GM12878 (cell line): Measurements from ENCODE around the gene PDCD7. TPM values are rescaled to one million over a fixed set of nuclear protein-coding genes. Genes with fewer than 3 reads are reported as not detected.

Experiments used
- ATAC-seq: fragments of 200-7000 bp; cut with Tn5 transposase; 3 replicates; pipeline ENCODE4 v1.9.1; 2020; ENCODE audit warnings: mild to moderate bottlenecking, moderate library complexity
- BruUV-seq: library from RNA; stranded (reverse); fragments of 400-500 nt; replicated peaks from 2 replicates; lab custom pipeline; 2021; lab: Mats Ljungman, UMichigan
- CTCF ChIA-PET: fragments of 300-600 bp; sonication (Branson Sonifier 250); formaldehyde crosslinking; extraction: SDS; loops from one replicate; lab custom pipeline; 2021; ENCODE audit warnings: inconsistent platforms; lab: Yijun Ruan, JAX
- POLR2A ChIA-PET: fragments of 350-600 bp; formaldehyde crosslinking; extraction: SDS; loops from one replicate; lab custom pipeline; 2021; ENCODE audit warnings: inconsistent platforms; lab: Charles Lee
- RAD21 ChIA-PET: fragments of 300-600 bp; sonication (Branson Sonifier 250); formaldehyde crosslinking; loops from one replicate; lab custom pipeline; 2023; ENCODE audit warnings: antibody characterized with exemption; ENCODE audit not compliant: unreplicated experiment; lab: Charles Lee
- SMC1A ChIA-PET: fragments of 300-600 bp; sonication (Branson Sonifier 250); formaldehyde crosslinking; loops from one replicate; lab custom pipeline; 2023; ENCODE audit not compliant: unreplicated experiment, uncharacterized antibody; lab: Charles Lee
- DNase-seq: peaks from one replicate; pipeline ENCODE4 v3.0.0-alpha.2; 2011; ENCODE audit warnings: low read depth, low spot score
- FAIRE-seq: peaks from 3 replicates; lab custom pipeline; 2011; peaks lifted over from hg19 to GRCh38; lab: Jason Lieb, UNC
- H2AFZ ChIP-seq: 2 replicates; pipeline ENCODE4 v1.6.0; 2011; ENCODE audit warnings: low read depth, low read length, control low read depth; ENCODE audit not compliant: control insufficient read depth
- H3K27ac ChIP-seq: 2 replicates; pipeline ENCODE4 v1.5.1; 2011; ENCODE audit warnings: control low read depth; ENCODE audit not compliant: control insufficient read depth, insufficient read depth
- H3K27me3 ChIP-seq, 2 experiments: replicated peaks in 1 of 2; 2 replicates each; pipeline versions ENCODE4 v1.6.0 to v1.6.1; 2011; ENCODE audit warnings: low read length in 1 of 2; ENCODE audit not compliant: control insufficient read depth in 2 of 2, insufficient read depth in 2 of 2
- H3K36me3 ChIP-seq, 2 experiments: 2 replicates each; pipeline ENCODE4 v1.5.1; 2011; ENCODE audit warnings: low read length in 1 of 2; ENCODE audit not compliant: control insufficient read depth in 2 of 2, insufficient read depth in 2 of 2
- H3K4me1 ChIP-seq: 2 replicates; pipeline ENCODE4 v1.6.1; 2011; ENCODE audit warnings: mild to moderate bottlenecking, low read length, moderate library complexity, mixed read lengths; ENCODE audit not compliant: control insufficient read depth, insufficient read depth
- H3K4me2 ChIP-seq: 2 replicates; pipeline ENCODE4 v1.6.0; 2011; ENCODE audit warnings: control low read depth; ENCODE audit not compliant: control insufficient read depth, insufficient read depth
- H3K4me3 ChIP-seq: fragments of 200-600 bp; sonication (generic); 2 replicates; pipeline ENCODE4 v1.5.1; 2016
- H3K79me2 ChIP-seq: 2 replicates; pipeline ENCODE4 v1.6.0; 2011; ENCODE audit warnings: low read length; ENCODE audit not compliant: control insufficient read depth, insufficient read depth
- H3K9ac ChIP-seq: 2 replicates; pipeline ENCODE4 v1.8.0; 2011; ENCODE audit warnings: low read length, control low read depth, mixed read lengths; ENCODE audit not compliant: control insufficient read depth, insufficient read depth
- H3K9me3 ChIP-seq: replicated peaks from 3 replicates; pipeline ENCODE4 v1.5.1; 2011; ENCODE audit warnings: mild to moderate bottlenecking, low read length; ENCODE audit not compliant: control insufficient read depth, insufficient read depth
- H4K20me1 ChIP-seq: 2 replicates; pipeline ENCODE4 v1.6.0; 2011; ENCODE audit not compliant: control insufficient read depth, insufficient read depth
- BCL11A ChIP-seq: IDR thresholded peaks from 2 replicates; pipeline ENCODE4 v1.6.1; 2011; ENCODE audit warnings: low read depth, low read length
- IKZF2 ChIP-seq, 2 experiments: fragments of 450-650 bp; IDR thresholded peaks; 2 replicates each; pipeline ENCODE4 v1.6.1; 2017; ENCODE audit warnings: mild to moderate bottlenecking in 2 of 2, moderate library complexity in 2 of 2
- JUND ChIP-seq: IDR thresholded peaks from 2 replicates; pipeline ENCODE4 v1.6.1; 2012; ENCODE audit warnings: low read depth, mild to moderate bottlenecking, low read length, improper control_type of control experiment, moderate library complexity
- MXI1 ChIP-seq: fragments of 150-350 bp; IDR thresholded peaks from 2 replicates; pipeline ENCODE4 v1.6.1; 2011; ENCODE audit warnings: low read depth, mild to moderate bottlenecking, inconsistent platforms, low read length, improper control_type of control experiment
- NR2C2 ChIP-seq: IDR thresholded peaks from 2 replicates; pipeline ENCODE4 v1.6.1; 2011; ENCODE audit warnings: borderline replicate concordance, low read depth; ENCODE audit not compliant: control insufficient read depth, insufficient read length
- NRF1 ChIP-seq: conservative IDR thresholded peaks from 2 replicates; pipeline ENCODE4 v1.6.1; 2011; ENCODE audit warnings: mild to moderate bottlenecking, low read depth, low read length, improper control_type of control experiment
- POLR2AphosphoS5 ChIP-seq: IDR thresholded peaks from 2 replicates; pipeline ENCODE4 v1.6.1; 2011; ENCODE audit warnings: mild to moderate bottlenecking, low read length, inconsistent platforms
- POU2F2 ChIP-seq: IDR thresholded peaks from 3 replicates; pipeline ENCODE4 v1.6.1; 2011; ENCODE audit warnings: low read depth, mild to moderate bottlenecking, low read length, borderline replicate concordance
- SKIL ChIP-seq: fragments of 450-650 bp; IDR thresholded peaks from 2 replicates; pipeline ENCODE4 v1.6.1; 2017; ENCODE audit warnings: mild to moderate bottlenecking, low read depth, inconsistent platforms; ENCODE audit not compliant: poor library complexity, severe bottlenecking
- SUPT20H ChIP-seq: IDR thresholded peaks from 2 replicates; pipeline ENCODE4 v1.6.1; 2011; ENCODE audit warnings: low read depth, mild to moderate bottlenecking, low read length, moderate library complexity, borderline replicate concordance; ENCODE audit not compliant: control insufficient read depth
- SUZ12 ChIP-seq: fragments of 200-600 bp; sonication (generic); IDR thresholded peaks from one replicate; pipeline ENCODE4 v1.6.1; 2018; ENCODE audit warnings: antibody characterized with exemption, mild to moderate bottlenecking; ENCODE audit not compliant: unreplicated experiment
- WRNIP1 ChIP-seq: IDR thresholded peaks from 2 replicates; pipeline ENCODE4 v1.6.1; 2011; ENCODE audit warnings: low read depth, low read length, improper control_type of control experiment, borderline replicate concordance
- ZNF274 ChIP-seq: IDR thresholded peaks from one replicate; pipeline ENCODE4 v1.8.0; 2011; ENCODE audit not compliant: insufficient read length, insufficient read depth
- WGBS: methylation state at CpG from one replicate; pipeline ENCODE4 v1.1.6; 2016; ENCODE audit warnings: low lambda C conversion rate; ENCODE audit not compliant: insufficient replicate concordance, insufficient coverage; ENCODE audit errors: missing lambda C conversion rate; 5-methylcytosine and 5-hydroxymethylcytosine counted together
- in situ Hi-C: fragments of 300-500 bp; cut with MboI; formaldehyde crosslinking; loops from 9 replicates; pipeline ENCODE4 v1.14.3; 2018; ENCODE audit warnings: mixed read lengths
- intact Hi-C: fragments of 100-400 bp; cut with micrococcal nuclease; formaldehyde crosslinking; loops from one replicate; pipeline ENCODE4 v1.14.2; 2022; ENCODE audit not compliant: unreplicated experiment
- polyA plus RNA-seq, 11 experiments: library from polyadenylated mRNA; depleted of rRNA in 4 of 11; unstranded in 6 of 11; stranded (reverse) in 5 of 11; fragments of >200 nt; fragmentation: Nextera tagmentation in 4 of 11; fragmentation: Illumina TruSeq in 1 of 11; extraction: Ambion mirVana in 4 of 11; extraction: Trizol in 1 of 11; gene quantifications; 1 replicate in 1 of 11; 2 replicates in 10 of 11; pipeline versions ENCODE4 v1.2.1 to v1.2.3, GENCODE V29; 2011 to 2016; ENCODE audit warnings: inconsistent platforms in 2 of 11, missing spikeins in 2 of 11, low read depth in 1 of 11
- total RNA-seq, 4 experiments: library from RNA; depleted of rRNA in 3 of 4; stranded (reverse); fragments of >200 nt in 3 of 4; fragmentation: Illumina TruSeq in 1 of 4; extraction: Trizol in 1 of 4; gene quantifications; 2 replicates each; pipeline versions ENCODE4 v1.2.1 to v1.2.3, GENCODE V29; 2013 to 2021
- TF ChIP-seq, protein P1 (sequence below): fragments of 450-650 bp; IDR thresholded peaks from 2 replicates; pipeline ENCODE4 v1.6.1; 2017; ENCODE audit warnings: borderline replicate concordance

PDCD7 gene
- total and polyA plus RNA-seq, 10 of the 15 experiments (the other 5 are each of a cell fraction or from before 2014, with no cell fraction given) = 4.2 to 24.2 (median 13.4) TPM

GRCh38 chr15:65099336-65099735, 34.3 kb downstream of the PDCD7 start:
- Histone ChIP-seq H4K20me1 (no peaks in the 10 kb centered on the region), H3K4me3 (no peak overlapping the region), H3K4me2 (no peak overlapping the region), H3K4me1 (no peaks in the 10 kb centered on the region), H3K79me2 (no peaks in the 10 kb centered on the region), H2AFZ (no peak overlapping the region), H3K9me3 (no peaks in the 10 kb centered on the region), H3K27ac (no peak overlapping the region), H3K27me3 (no peaks in the 10 kb centered on the region), H3K9ac (no peak overlapping the region), H3K36me3 (peaks cover 3 to 4% of the 10 kb centered on the region in 2 experiments; a peak in 2 of 4 replicates)
- in situ Hi-C loops (no loop called here), intact Hi-C loops (no loop called here)
- 95% methylated on average over 5 of the region's 5 CpGs for WGBS
- DNase-seq (no peak), FAIRE-seq (no peak), ATAC-seq (no peak)
- TF ChIP-seq NR2C2 (no peak), MXI1 (no peak), BCL11A (no peak), POU2F2 (no peak), NRF1 (no peak), SUZ12 (no peak), POLR2AphosphoS5 (no peak)
- CTCF ChIA-PET = interaction anchor here (1.0 kb wide), 1 partner anchor 47 kb away, joined by 3 read pairs; no protein-coding TSS in a partner anchor
- RAD21 ChIA-PET = no interaction called here
- no TSS peak for BruUV-seq
- SMC1A ChIA-PET = no interaction called here
- POLR2A ChIA-PET = no interaction called here

DNA sequence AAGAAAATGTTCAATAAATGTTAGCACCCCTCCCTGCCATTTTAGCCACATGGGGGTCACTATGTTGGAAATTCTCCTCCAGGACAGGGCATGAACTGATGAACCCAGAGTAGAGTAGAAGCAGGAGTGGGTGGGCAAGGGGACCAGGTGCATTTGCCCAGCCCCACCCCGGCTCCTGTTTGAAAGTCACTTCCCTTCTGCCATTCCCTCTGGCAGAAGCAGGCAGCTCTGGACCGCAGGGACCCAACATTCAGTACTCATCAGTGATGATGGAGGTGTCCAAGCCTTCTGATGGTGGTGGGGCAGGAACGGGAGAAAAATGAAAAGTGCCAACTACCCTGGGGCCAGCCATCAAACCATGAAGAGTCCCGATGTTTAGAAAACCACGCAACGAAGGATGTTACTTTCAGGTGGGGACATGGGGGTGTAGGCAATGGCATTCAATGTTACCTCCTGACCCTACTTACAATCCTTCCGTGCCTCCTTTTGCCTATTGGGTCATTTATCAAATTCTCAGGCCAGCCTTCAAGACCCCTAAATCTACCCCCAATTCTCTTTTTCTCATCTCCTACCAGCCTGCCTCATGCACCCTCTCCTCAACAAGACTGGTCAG, 35.9 kb downstream of the PDCD7 start:
- Histone ChIP-seq H3K36me3 (peaks cover 3 to 4% of the 10 kb centered on the region in 2 experiments; a peak in 2 of 4 replicates), H3K4me2 (no peak overlapping the region), H3K9ac (no peak overlapping the region), H2AFZ (no peak overlapping the region), H3K4me1 (no peaks in the 10 kb centered on the region), H3K27ac (no peak overlapping the region), H3K9me3 (no peaks in the 10 kb centered on the region), H3K79me2 (no peaks in the 10 kb centered on the region), H3K4me3 (no peak overlapping the region), H4K20me1 (no peaks in the 10 kb centered on the region), H3K27me3 (no peaks in the 10 kb centered on the region)
- ChIA-PET SMC1A (no interaction called here), RAD21 (no interaction called here), POLR2A (no interaction called here), CTCF (no interaction called here)
- intact Hi-C loops = no loop called here
- in situ Hi-C loops = no loop called here
- BruUV-seq = no TSS peak
- FAIRE-seq (no peak), DNase-seq (no peak), ATAC-seq (no peak)
- no peak for TF ChIP-seq IKZF2 (IDR thresholded peaks at IDR 0.05)
- TF ChIP-seq SKIL = no peak
- TF ChIP-seq WRNIP1 = no peak
- TF ChIP-seq, protein P1, sequence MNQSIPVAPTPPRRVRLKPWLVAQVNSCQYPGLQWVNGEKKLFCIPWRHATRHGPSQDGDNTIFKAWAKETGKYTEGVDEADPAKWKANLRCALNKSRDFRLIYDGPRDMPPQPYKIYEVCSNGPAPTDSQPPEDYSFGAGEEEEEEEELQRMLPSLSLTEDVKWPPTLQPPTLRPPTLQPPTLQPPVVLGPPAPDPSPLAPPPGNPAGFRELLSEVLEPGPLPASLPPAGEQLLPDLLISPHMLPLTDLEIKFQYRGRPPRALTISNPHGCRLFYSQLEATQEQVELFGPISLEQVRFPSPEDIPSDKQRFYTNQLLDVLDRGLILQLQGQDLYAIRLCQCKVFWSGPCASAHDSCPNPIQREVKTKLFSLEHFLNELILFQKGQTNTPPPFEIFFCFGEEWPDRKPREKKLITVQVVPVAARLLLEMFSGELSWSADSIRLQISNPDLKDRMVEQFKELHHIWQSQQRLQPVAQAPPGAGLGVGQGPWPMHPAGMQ = no peak
- TF ChIP-seq SUPT20H = no peak
- TF ChIP-seq JUND = no peak
- no peak for TF ChIP-seq ZNF274
- 91% methylated on average over 7 of the region's 7 CpGs for WGBS
